GM21390 (cell line): ENCODE results near the gene RAD51B.
"Not testable (repeated sequence)": the region's sequence is repeated elsewhere in the genome, so short reads cannot be mapped to it uniquely, and the experiment has no call there.

Experiments
- ATAC-seq: cut with Tn5 transposase; IDR thresholded peaks from one replicate; pipeline ENCODE4 v1.9.1; 2021; ENCODE audit not compliant: unreplicated experiment

The RAD51B gene

DNA sequence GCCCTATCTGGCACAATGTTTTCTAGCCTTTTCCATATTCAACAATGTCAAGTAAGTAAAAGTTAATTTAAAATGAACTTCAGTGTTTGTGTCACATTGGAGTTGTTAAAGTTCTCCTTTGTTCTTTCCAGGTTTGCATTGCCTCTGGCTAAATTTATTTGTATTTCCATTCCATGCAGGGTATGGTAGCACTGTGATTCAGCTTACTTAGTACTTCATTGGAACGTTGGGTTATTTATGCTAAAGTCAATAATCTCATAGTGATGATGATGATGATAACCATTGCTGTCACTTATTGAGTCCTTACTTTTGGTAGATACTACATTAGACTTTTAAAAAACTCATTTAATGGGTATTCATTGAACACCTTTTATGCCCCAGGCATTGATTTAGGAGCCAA lies 286.9 kb downstream of the RAD51B start:
- no peak for ATAC-seq

GRCh38 chr14:68106905-68107304 lies 287.3 kb downstream of the RAD51B start:
- ATAC-seq, result no peak

GRCh38 chr14:68109132-68109900 lies 289.7 kb downstream of the RAD51B start:
- no peak for ATAC-seq

GRCh38 chr14:68111097-68111852 lies 291.7 kb downstream of the RAD51B start:
- ATAC-seq, result no peak

GRCh38 chr14:68111853-68112270 lies 292.3 kb downstream of the RAD51B start:
- ATAC-seq, result no peak

GRCh38 chr14:68112442-68112841 lies 292.9 kb downstream of the RAD51B start:
- ATAC-seq, result no peak

- ATAC-seq, result no peak
Measured at GRCh38 chr14:68113343-68113930, 293.9 kb downstream of the RAD51B start.

DNA sequence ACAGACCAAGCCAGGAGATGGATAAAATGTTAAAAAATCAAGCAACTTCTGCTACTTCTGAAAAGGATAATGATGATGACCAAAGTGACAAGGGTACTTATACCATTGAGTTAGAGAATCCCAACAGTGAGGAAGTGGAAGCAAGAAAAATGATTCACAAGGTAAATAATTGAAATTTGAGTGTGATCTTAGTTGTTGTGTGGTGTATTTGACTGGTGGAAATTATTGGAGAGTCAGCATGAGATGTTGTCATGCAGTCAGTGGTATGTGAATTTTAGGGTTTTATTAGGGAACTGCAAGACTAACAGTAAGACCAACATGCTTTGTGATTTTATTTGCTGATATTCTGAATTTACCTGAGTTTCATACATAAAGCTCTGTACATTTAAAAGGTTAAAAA lies 296.4 kb downstream of the RAD51B start:
- not testable (repeated sequence) for ATAC-seq

- ATAC-seq, result no peak
Measured at GRCh38 chr14:68122651-68123050, 303.1 kb downstream of the RAD51B start.

- ATAC-seq, result no peak
Measured at GRCh38 chr14:68124050-68124449, 304.5 kb downstream of the RAD51B start.

GRCh38 chr14:68124979-68125731 lies 305.6 kb downstream of the RAD51B start:
- ATAC-seq, result no peak

DNA sequence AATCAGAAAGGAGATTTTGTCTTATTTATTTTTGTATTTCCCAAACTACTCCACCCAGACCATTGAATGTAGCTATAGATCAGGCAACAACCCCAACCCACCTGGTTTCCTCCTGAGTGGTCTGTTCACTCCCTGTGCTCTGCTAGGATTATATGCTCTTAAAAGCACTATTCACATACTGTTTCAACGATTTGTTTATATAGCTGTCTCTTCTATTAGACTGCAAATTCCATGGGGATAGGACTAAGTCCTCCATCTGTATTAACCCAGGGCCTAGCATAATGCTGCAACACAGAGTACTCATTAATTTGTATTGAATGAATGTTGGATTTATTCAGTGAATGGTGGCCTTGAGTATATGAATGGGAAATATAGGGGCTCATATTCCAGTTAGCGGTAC lies 307.6 kb downstream of the RAD51B start:
- ATAC-seq, result no peak

DNA sequence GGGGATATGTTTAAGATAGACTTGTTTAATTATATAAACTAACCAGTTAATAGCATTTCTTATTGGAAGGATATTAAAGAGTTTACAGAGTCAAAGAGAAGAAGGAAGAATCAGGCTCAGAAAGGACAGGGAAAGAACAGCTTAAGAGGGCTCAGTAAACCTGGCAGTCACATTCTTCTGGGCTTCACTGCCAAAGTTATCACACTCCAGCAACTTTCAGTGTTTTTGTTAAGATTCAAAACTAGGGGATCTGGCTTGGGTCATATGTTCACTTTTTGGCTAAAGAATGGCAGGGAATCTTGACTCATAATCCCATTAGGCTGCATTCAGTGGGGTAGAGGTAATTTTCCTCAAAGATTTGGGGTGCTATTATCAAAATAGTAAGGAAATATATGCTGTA lies 312.3 kb downstream of the RAD51B start:
- ATAC-seq, result no peak

GRCh38 chr14:68132563-68133121 lies 313.1 kb downstream of the RAD51B start:
- ATAC-seq, result no peak

GRCh38 chr14:68133856-68134255 lies 314.3 kb downstream of the RAD51B start:
- no peak for ATAC-seq

- no peak for ATAC-seq
Measured at GRCh38 chr14:68135028-68135427, 315.4 kb downstream of the RAD51B start.

- no peak for ATAC-seq
Measured at GRCh38 chr14:68135566-68135965, 316.0 kb downstream of the RAD51B start.

DNA sequence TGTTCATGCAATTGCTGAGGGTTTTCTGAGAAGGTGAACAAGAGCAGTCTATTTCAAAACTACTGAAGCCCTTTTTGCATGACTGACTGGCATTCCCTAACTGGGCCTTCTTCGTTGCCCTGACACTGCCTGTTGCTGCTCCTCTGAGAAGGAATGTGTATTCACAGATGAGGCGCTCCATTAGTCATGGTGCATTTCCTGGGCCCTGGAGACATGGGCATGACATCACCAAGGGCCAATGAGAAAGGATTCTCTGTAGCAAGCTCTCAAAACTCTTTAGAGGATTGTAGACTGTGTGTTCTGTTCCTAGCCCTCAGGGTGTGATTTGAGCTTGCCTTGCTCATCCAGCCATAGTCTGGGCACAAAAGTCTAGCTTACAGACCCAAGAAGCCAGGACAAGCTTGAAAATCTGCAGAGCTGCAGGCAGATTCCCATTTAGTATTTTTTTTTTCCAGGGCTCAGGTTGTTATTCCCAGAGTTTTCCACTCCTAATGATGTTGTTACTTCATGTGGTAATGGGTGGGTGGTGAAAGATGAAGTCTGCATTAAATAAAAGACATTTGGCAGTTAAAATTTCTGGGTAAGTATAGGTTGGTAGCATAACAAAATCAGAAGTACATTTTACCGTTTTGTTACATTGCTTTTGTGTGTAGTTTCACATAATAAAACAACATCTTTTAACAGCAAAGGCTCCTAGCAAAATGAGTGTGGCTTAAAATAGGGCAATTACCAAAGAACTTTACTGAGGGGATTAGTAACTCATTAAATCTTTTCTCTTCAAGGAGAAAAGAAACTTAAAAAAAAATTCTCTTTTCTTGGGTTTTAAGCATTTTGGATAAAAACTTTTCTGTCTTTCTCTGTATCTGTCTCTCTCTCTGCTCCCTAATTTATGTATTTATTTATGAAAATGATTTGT lies 318.4 kb downstream of the RAD51B start:
- ATAC-seq, result no peak

- no peak for ATAC-seq
Measured at GRCh38 chr14:68139431-68140075, 320.0 kb downstream of the RAD51B start.
